Glutamatergic neuron (in vitro differentiated cells): ENCODE data around the gene MS4A4A. TPM values are rescaled to one million over a fixed set of nuclear protein-coding genes. Genes with fewer than 3 reads are reported as not detected.

ENCODE experiments used
- DNase-seq: peaks from one replicate; pipeline ENCODE4 v3.0.0; 2022
- H3K27ac Mint-ChIP-seq: one replicate; pipeline ENCODE4 v1.8.0; 2020; ENCODE audit warnings: mild to moderate bottlenecking, mixed read lengths, inconsistent platforms; ENCODE audit not compliant: unreplicated experiment
- H3K27me3 Mint-ChIP-seq: one replicate; pipeline ENCODE4 v1.8.0; 2020; ENCODE audit warnings: mild to moderate bottlenecking, moderate library complexity, mixed read lengths, inconsistent platforms; ENCODE audit not compliant: unreplicated experiment
- H3K36me3 Mint-ChIP-seq: one replicate; pipeline ENCODE4 v1.8.0; 2020; ENCODE audit warnings: mild to moderate bottlenecking, mixed read lengths, inconsistent platforms; ENCODE audit not compliant: unreplicated experiment
- H3K4me1 Mint-ChIP-seq: one replicate; pipeline ENCODE4 v1.8.0; 2020; ENCODE audit warnings: mild to moderate bottlenecking, low read depth, mixed read lengths, inconsistent platforms; ENCODE audit not compliant: unreplicated experiment
- H3K4me3 Mint-ChIP-seq: one replicate; pipeline ENCODE4 v1.8.0; 2020; ENCODE audit warnings: mild to moderate bottlenecking, mixed read lengths, inconsistent platforms; ENCODE audit not compliant: unreplicated experiment
- H3K9me3 Mint-ChIP-seq: one replicate; pipeline ENCODE4 v1.8.0; 2020; ENCODE audit warnings: mild to moderate bottlenecking, moderate library complexity, mixed read lengths, inconsistent platforms; ENCODE audit not compliant: unreplicated experiment
- CTCF ChIP-seq: fragments of 200-600 bp; sonication (generic); IDR thresholded peaks from one replicate; pipeline ENCODE4 v1.5.0; 2021; ENCODE audit not compliant: partially characterized antibody, unreplicated experiment
- total RNA-seq: library from RNA; stranded (reverse); fragmentation: NEBNext Ultra II Directional; extraction: Animal tissue kit (Norgen Biotek cat#: 25700); gene quantifications from one replicate; pipeline ENCODE4 v1.2.1, GENCODE V29; 2021; ENCODE audit not compliant: unreplicated experiment

Gene MS4A4A
- total RNA-seq, 1 donor from 2014 or later: not detected

GRCh38 chr11:60261014-60261413 is 19.5 kb upstream of the MS4A4A start:
- TF ChIP-seq CTCF: no peak
- no peak for DNase-seq
- no peaks in the 10 kb centered on the region for H3K27me3 Mint-ChIP-seq
- H3K9me3 Mint-ChIP-seq: no peaks in the 10 kb centered on the region
- H3K36me3 Mint-ChIP-seq: no peaks in the 10 kb centered on the region
- no peaks in the 10 kb centered on the region for H3K4me1 Mint-ChIP-seq
- no peak overlapping the region for H3K27ac Mint-ChIP-seq
- H3K4me3 Mint-ChIP-seq: no peak overlapping the region

- DNase-seq: no peak
- Mint-ChIP-seq H3K36me3 (no peaks in the 10 kb centered on the region), H3K9me3 (no peaks in the 10 kb centered on the region), H3K4me3 (no peak overlapping the region), H3K4me1 (no peaks in the 10 kb centered on the region), H3K27ac (no peak overlapping the region), H3K27me3 (no peaks in the 10 kb centered on the region)
- no peak for TF ChIP-seq CTCF
These were observed 17.1 kb upstream of the MS4A4A start for GRCh38 chr11:60263402-60263801.

GRCh38 chr11:60264644-60265043 is 15.8 kb upstream of the MS4A4A start:
- H3K27ac Mint-ChIP-seq: no peak overlapping the region
- H3K4me3 Mint-ChIP-seq: no peak overlapping the region
- no peaks in the 10 kb centered on the region for H3K27me3 Mint-ChIP-seq
- no peaks in the 10 kb centered on the region for H3K36me3 Mint-ChIP-seq
- H3K9me3 Mint-ChIP-seq: no peaks in the 10 kb centered on the region
- DNase-seq: no peak
- no peaks in the 10 kb centered on the region for H3K4me1 Mint-ChIP-seq
- TF ChIP-seq CTCF: no peak

GRCh38 chr11:60265373-60266214 is 14.9 kb upstream of the MS4A4A start:
- no peaks in the 10 kb centered on the region for H3K9me3 Mint-ChIP-seq
- peak; percentile 89 for TF ChIP-seq CTCF
- H3K36me3 Mint-ChIP-seq: no peaks in the 10 kb centered on the region
- no peak overlapping the region for H3K4me3 Mint-ChIP-seq
- no peaks in the 10 kb centered on the region for H3K27me3 Mint-ChIP-seq
- H3K4me1 Mint-ChIP-seq: no peaks in the 10 kb centered on the region
- no peak for DNase-seq
- H3K27ac Mint-ChIP-seq: no peak overlapping the region

GRCh38 chr11:60274416-60274815 is 6.0 kb upstream of the MS4A4A start:
- Mint-ChIP-seq H3K36me3 (no peaks in the 10 kb centered on the region), H3K4me3 (no peak overlapping the region)
- DNase-seq: no peak

More at GRCh38 chr11:60274416-60274815, 6.0 kb upstream of the MS4A4A start:
- no peak for TF ChIP-seq CTCF
- no peaks in the 10 kb centered on the region for H3K9me3 Mint-ChIP-seq
- H3K27ac Mint-ChIP-seq: no peak overlapping the region
- no peaks in the 10 kb centered on the region for H3K27me3 Mint-ChIP-seq
- H3K4me1 Mint-ChIP-seq: no peaks in the 10 kb centered on the region
